Erythroblast (primary cell): Measurements from ENCODE around the gene PTPRR.

Experiments
- GATA1 ChIP-seq: IDR thresholded peaks from 2 replicates; pipeline ENCODE4 v1.6.1; 2011; ENCODE audit warnings: low read depth, mild to moderate bottlenecking, control low read depth, low read length, moderate library complexity
- POLR2A ChIP-seq: IDR thresholded peaks from 2 replicates; pipeline ENCODE4 v1.6.1; 2011; ENCODE audit warnings: mild to moderate bottlenecking, low read length

DNA sequence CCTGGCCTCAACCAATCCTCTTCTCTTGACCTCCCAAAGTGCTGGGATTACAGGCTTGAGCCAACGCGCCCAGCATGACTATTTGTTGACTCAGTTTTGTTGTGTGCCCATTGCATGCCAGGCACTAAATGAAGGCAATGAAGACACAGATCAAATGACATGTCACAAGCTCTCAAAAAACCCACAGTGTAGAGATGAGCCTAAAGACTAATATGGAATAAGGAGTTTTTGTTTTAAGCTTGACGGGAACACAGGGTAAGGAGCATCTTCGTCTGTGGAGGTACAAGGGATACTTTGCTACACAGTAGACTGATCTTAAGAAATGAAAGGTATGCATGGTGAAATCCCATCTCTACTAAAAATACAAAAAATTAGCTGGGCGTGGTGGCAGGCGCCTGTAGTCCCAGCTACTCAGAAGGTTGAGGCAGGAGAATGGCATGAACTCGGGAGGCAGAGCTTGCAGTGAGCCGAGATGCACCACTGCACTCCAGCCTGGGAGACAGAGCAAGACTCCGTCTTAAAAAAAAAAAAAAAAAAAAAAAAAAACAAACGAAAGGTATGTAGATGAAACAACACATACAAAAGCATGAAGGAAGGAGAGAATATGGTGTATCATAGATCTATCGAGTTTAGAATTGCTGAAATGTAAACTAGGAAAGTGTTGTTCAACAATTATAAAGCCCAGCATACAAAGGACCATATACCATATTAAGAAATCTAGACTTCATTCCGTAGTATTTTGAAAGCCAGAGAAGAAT is 161.2 kb downstream of the PTPRR start:
- no peak for TF ChIP-seq POLR2A
- TF ChIP-seq GATA1: no peak
